Esophagus squamous epithelium (tissue), 4 donors: ENCODE results near the gene NR3C1.

ENCODE experiments used
- POLR2A ChIP-seq, 4 donors: fragments of 450-650 bp; IDR thresholded peaks; one replicate each; pipeline ENCODE4 v1.6.1; 2017; ENCODE audit warnings: antibody characterized with exemption in 4 of 4, mild to moderate bottlenecking in 4 of 4, moderate library complexity in 3 of 4
- TF ChIP-seq, protein P1 (sequence below), 6 experiments: fragments of 450-650 bp in 4 of 6; fragments of 200-600 bp in 2 of 6; sonication (generic) in 2 of 6; IDR thresholded peaks; one replicate each; pipeline ENCODE4 v1.5.1; 2016 to 2019; ENCODE audit warnings: antibody characterized with exemption in 6 of 6, mild to moderate bottlenecking in 4 of 6, moderate library complexity in 4 of 6

DNA sequence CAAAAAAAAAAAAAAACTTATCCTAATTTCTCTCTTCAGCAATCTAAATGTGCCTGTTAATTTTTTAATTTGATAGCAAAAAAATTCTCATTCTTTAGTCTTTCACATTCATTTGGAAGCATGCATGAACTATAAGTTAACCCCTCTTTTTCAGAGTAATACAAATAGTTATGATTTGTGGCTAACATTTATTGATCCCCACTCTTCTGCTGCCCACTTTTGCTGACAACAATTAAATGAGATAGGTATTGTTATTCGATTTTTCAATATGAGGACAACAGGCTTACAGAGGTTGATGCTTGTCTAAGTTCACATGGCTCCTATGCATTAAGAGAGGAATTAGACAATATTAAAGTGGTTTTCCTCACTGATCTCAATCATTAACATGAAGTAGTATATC is 2.9 kb upstream of the NR3C1 start:
- TF ChIP-seq, protein P1, sequence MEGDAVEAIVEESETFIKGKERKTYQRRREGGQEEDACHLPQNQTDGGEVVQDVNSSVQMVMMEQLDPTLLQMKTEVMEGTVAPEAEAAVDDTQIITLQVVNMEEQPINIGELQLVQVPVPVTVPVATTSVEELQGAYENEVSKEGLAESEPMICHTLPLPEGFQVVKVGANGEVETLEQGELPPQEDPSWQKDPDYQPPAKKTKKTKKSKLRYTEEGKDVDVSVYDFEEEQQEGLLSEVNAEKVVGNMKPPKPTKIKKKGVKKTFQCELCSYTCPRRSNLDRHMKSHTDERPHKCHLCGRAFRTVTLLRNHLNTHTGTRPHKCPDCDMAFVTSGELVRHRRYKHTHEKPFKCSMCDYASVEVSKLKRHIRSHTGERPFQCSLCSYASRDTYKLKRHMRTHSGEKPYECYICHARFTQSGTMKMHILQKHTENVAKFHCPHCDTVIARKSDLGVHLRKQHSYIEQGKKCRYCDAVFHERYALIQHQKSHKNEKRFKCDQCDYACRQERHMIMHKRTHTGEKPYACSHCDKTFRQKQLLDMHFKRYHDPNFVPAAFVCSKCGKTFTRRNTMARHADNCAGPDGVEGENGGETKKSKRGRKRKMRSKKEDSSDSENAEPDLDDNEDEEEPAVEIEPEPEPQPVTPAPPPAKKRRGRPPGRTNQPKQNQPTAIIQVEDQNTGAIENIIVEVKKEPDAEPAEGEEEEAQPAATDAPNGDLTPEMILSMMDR (IDR thresholded peaks at IDR 0.05): no peak
- no peak for TF ChIP-seq POLR2A (IDR thresholded peaks at IDR 0.05)
